Left forelimb (tissue), 1 donor: Measurements from ENCODE around the gene PRKCE.

Experiments used
- DNase-seq: peaks from one replicate; pipeline ENCODE4 v3.0.0-alpha.2; 2018; ENCODE audit warnings: low spot score

Gene PRKCE

GRCh38 chr2:45651415-45652089 is at the start of gene PRKCE:
PRKCE (plus strand) TSS chr2:45651675.
- peak; percentile 84 for DNase-seq

GRCh38 chr2:45602624-45603023 is 48.9 kb upstream of the PRKCE start:
- DNase-seq: no peak

GRCh38 chr2:45605116-45605515 is 46.4 kb upstream of the PRKCE start:
- DNase-seq: no peak

- DNase-seq: no peak
Measured at GRCh38 chr2:45606796-45607195, 44.7 kb upstream of the PRKCE start.

GRCh38 chr2:45607701-45608100 is 43.8 kb upstream of the PRKCE start:
- DNase-seq: no peak

- DNase-seq: peak; percentile 70
Measured at GRCh38 chr2:45610281-45611019, 41.0 kb upstream of the PRKCE start.

- peak; percentile 91 for DNase-seq
Measured at GRCh38 chr2:45611020-45611859, 40.2 kb upstream of the PRKCE start, which contains the start of gene SRBD1. SRBD1 (minus strand) TSS chr2:45611267; CDS start chr2:45605441, 5,826 bp downstream.

- no peak for DNase-seq
Measured at GRCh38 chr2:45612285-45612684, 39.2 kb upstream of the PRKCE start.

GRCh38 chr2:45612731-45613130 is 38.7 kb upstream of the PRKCE start:
- no peak for DNase-seq

- DNase-seq: no peak
Measured at GRCh38 chr2:45614330-45614729, 37.1 kb upstream of the PRKCE start.

- no peak for DNase-seq
Measured at GRCh38 chr2:45614871-45615415, 36.5 kb upstream of the PRKCE start.

GRCh38 chr2:45616658-45617411 is 34.6 kb upstream of the PRKCE start:
- no peak for DNase-seq

GRCh38 chr2:45617496-45617895 is 34.0 kb upstream of the PRKCE start:
- DNase-seq: no peak

- DNase-seq: no peak
Measured at GRCh38 chr2:45622336-45623075, 29.0 kb upstream of the PRKCE start.

GRCh38 chr2:45623098-45623497 is 28.4 kb upstream of the PRKCE start:
- no peak for DNase-seq

- no peak for DNase-seq
Measured at GRCh38 chr2:45625824-45626223, 25.7 kb upstream of the PRKCE start.

GRCh38 chr2:45626387-45627221 is 24.9 kb upstream of the PRKCE start:
- DNase-seq: no peak

GRCh38 chr2:45627911-45628310 is 23.6 kb upstream of the PRKCE start:
- DNase-seq: no peak

- no peak for DNase-seq
Measured at GRCh38 chr2:45629971-45630370, 21.5 kb upstream of the PRKCE start.

- no peak for DNase-seq
Measured at GRCh38 chr2:45631319-45631718, 20.2 kb upstream of the PRKCE start.
